ENCODE data around the gene LYPD6. TPM values are rescaled to one million over a fixed set of nuclear protein-coding genes. Genes with fewer than 3 reads are reported as not detected.

Gene LYPD6
- total and polyA plus RNA-seq, 2 donors (not counting 1 experiment from before 2014, with no cell fraction given): not detected

DNA sequence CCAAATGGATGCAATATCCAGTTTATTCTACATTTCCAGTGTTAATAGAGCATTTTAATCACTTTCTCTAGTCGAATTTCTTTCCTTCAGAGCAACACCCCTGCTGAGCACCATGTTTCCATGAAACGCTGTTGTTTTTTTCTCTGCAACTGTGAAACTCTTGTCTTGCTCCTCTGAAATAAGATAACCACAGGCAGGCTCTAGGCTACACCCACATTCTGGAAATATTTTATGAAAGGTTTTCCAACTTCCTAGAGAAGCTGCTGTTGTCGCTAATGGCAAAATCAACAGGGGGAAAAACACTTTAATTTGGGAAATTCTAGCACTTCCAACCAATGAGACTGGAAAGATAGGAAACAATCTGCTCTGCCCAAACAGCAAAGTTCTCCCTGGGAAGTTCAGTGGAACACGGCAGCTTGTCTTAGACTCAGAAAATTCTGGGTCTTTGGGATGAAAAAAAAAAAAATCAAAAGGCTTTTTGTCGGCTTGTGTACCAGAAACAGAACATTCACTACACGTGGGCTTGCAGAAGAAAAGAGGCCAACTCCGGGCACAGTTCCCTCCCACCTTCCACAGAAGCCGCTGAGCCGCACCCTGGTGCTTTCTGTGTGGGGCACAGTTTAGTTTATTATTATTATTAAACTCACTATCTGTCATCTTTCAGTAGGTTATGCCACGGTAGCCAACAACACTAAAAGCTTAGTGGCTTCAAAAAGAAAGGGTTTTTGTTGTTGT is 158.5 kb downstream of the LYPD6 start:
- Mint-ChIP-seq H3K9me3 (ENCODE audit: insufficient read depth) (no peaks in the 10 kb centered on the region), H3K27ac (no peak overlapping the region), H3K27me3 (peaks cover 20% of the 10 kb centered on the region), H3K4me3 (no peak overlapping the region), H3K4me1 (no peaks in the 10 kb centered on the region)
- no peak overlapping the region for H3K4me3 ChIP-seq (ENCODE audit: control extremely low read depth in 1 of 5, extremely low read depth in 1 of 5, insufficient read depth in 1 of 5, low read depth in 2 of 5, low read length in 4 of 5)
- H3K4me2 ChIP-seq (replicated peaks; ENCODE audit: low read depth, low read length, poor library complexity, severe bottlenecking): no peak overlapping the region
- intact Hi-C loops (cut with micrococcal nuclease): no loop called here
- no peaks in the 10 kb centered on the region for H4K20me1 ChIP-seq (ENCODE audit: control insufficient read depth, insufficient read depth, low read length, poor library complexity, severe bottlenecking)
- no peaks in the 10 kb centered on the region for H3K27me3 ChIP-seq (replicated peaks in 1 of 4; ENCODE audit: control extremely low read depth in 1 of 4, control insufficient read depth in 3 of 4, insufficient read depth in 4 of 4, low read length in 3 of 4)
- CTCF ChIA-PET: no interaction called here
- no peak overlapping the region for H3K9ac ChIP-seq (ENCODE audit: low read length)
- H3K27ac ChIP-seq (ENCODE audit: low read length in 2 of 2): no peak overlapping the region
- no peaks in the 10 kb centered on the region for H3K36me3 ChIP-seq (replicated peaks in 1 of 2; ENCODE audit: control extremely low read depth in 1 of 2, control insufficient read depth in 1 of 2, extremely low read depth in 1 of 2, insufficient read depth in 2 of 2, low read length in 1 of 2)
- no peaks in the 10 kb centered on the region for H3K9me3 ChIP-seq (ENCODE audit: control extremely low read depth in 1 of 3, control insufficient read depth in 2 of 3, insufficient read depth in 1 of 3, low read length in 2 of 3)
- no peaks in the 10 kb centered on the region for H3K4me1 ChIP-seq (ENCODE audit: control insufficient read depth in 2 of 2, insufficient read depth in 2 of 2, low read length in 2 of 2)
- no peak for ATAC-seq (ENCODE audit: low read depth)
- H3K79me2 ChIP-seq (ENCODE audit: control insufficient read depth, insufficient read depth, low read length): no peaks in the 10 kb centered on the region
- TF ChIP-seq CTCF (IDR thresholded peaks at IDR 0.05) (no peak), EZH2 (IDR thresholded peaks at IDR 0.05; ENCODE audit: borderline replicate concordance, insufficient read depth, low read depth, low read length, poor library complexity, severe bottlenecking) (no peak)
- no peak for DNase-seq
- 89% methylated on average over 3 of the region's 10 CpGs for whole genome bisulfite sequencing (ENCODE audit: insufficient coverage)
- H2AFZ ChIP-seq (ENCODE audit: insufficient read depth, low read depth, low read length, poor library complexity, severe bottlenecking): no peak overlapping the region
- POLR2A ChIA-PET: no interaction called here

GRCh38 chr2:149489452-149489851 is 159.1 kb downstream of the LYPD6 start:
- H3K27ac ChIP-seq (ENCODE audit: low read length in 2 of 2): no peak overlapping the region
- ChIA-PET POLR2A (no interaction called here), CTCF (no interaction called here)
- H3K79me2 ChIP-seq (ENCODE audit: control insufficient read depth, insufficient read depth, low read length): no peaks in the 10 kb centered on the region
- peaks cover 14% of the 10 kb centered on the region for H3K27me3 Mint-ChIP-seq
- no peak for ATAC-seq (ENCODE audit: low read depth)
- no peak overlapping the region for H3K27ac Mint-ChIP-seq
- DNase-seq: no peak
- H3K4me3 ChIP-seq (ENCODE audit: control extremely low read depth in 1 of 5, extremely low read depth in 1 of 5, insufficient read depth in 1 of 5, low read depth in 2 of 5, low read length in 4 of 5): no peak overlapping the region
- no peak overlapping the region for H3K9ac ChIP-seq (ENCODE audit: low read length)
- 74% methylated on average over 11 of the region's 11 CpGs for WGBS (ENCODE audit: insufficient coverage)
- H3K9me3 Mint-ChIP-seq (ENCODE audit: insufficient read depth): no peaks in the 10 kb centered on the region
- H3K4me1 ChIP-seq (ENCODE audit: control insufficient read depth in 2 of 2, insufficient read depth in 2 of 2, low read length in 2 of 2): no peaks in the 10 kb centered on the region
- no peak overlapping the region for H2AFZ ChIP-seq (ENCODE audit: insufficient read depth, low read depth, low read length, poor library complexity, severe bottlenecking)
- no peaks in the 10 kb centered on the region for H4K20me1 ChIP-seq (ENCODE audit: control insufficient read depth, insufficient read depth, low read length, poor library complexity, severe bottlenecking)
- no peak overlapping the region for H3K4me3 Mint-ChIP-seq
- H3K27me3 ChIP-seq (replicated peaks in 1 of 4; ENCODE audit: control extremely low read depth in 1 of 4, control insufficient read depth in 3 of 4, insufficient read depth in 4 of 4, low read length in 3 of 4): no peaks in the 10 kb centered on the region
- TF ChIP-seq EZH2 (IDR thresholded peaks at IDR 0.05; ENCODE audit: borderline replicate concordance, insufficient read depth, low read depth, low read length, poor library complexity, severe bottlenecking) (no peak), CTCF (IDR thresholded peaks at IDR 0.05) (no peak)
- no peaks in the 10 kb centered on the region for H3K36me3 ChIP-seq (replicated peaks in 1 of 2; ENCODE audit: control extremely low read depth in 1 of 2, control insufficient read depth in 1 of 2, extremely low read depth in 1 of 2, insufficient read depth in 2 of 2, low read length in 1 of 2)
- H3K4me1 Mint-ChIP-seq: no peaks in the 10 kb centered on the region
- intact Hi-C loops (cut with micrococcal nuclease): no loop called here
- no peaks in the 10 kb centered on the region for H3K9me3 ChIP-seq (ENCODE audit: control extremely low read depth in 1 of 3, control insufficient read depth in 2 of 3, insufficient read depth in 1 of 3, low read length in 2 of 3)
- no peak overlapping the region for H3K4me2 ChIP-seq (replicated peaks; ENCODE audit: low read depth, low read length, poor library complexity, severe bottlenecking)
